HUDEP-2 (cell line): ENCODE data around the gene FUOM.
"Not testable (repeated sequence)": the region's sequence is repeated elsewhere in the genome, so short reads cannot be mapped to it uniquely, and the experiment has no call there.

Experiments
- DNase-seq, 76 experiments: peaks; one replicate each; lab custom pipeline; 2025; ENCODE audit not compliant: unreplicated experiment in 76 of 76; lab: John Stamatoyannopoulos, UW

Gene FUOM

DNA sequence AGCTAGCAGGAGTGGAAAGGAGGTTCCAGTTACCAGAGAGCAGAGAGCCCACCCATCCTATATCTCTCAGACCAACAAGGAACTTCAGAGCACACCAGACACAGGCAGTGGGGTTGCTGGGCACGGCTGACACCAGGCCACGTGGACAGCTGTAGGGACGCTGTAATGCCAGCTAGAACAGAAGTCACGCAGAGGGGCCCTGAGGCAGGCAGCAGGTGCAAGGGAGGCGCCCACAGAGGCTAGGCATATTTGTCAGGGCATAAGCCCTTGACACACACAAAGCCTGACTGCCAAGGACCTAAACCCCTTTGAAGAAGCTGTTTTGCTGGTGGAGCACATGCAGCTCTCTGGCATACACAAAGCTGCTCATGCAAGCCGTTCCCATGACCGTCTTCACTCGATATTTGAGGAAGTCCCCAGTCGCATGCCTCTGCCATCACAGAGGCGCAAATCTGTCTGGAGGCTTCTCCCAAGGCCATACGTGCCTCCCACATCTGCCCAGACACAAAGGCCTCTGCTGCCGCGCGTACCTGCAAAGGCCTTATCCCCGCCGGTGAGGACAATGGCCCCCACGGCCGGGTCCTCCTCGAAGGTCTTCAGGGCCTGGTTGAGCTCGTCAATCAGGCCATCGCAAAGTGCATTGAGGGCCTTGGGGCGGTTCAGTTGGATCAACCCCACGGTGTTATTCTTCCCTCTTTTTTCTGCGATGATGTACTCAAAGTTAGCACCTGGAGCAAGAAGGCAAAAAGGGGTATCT is 12.4 kb upstream of the FUOM start:
- DNase-seq, result no peak

- DNase-seq, result no peak
Observed at GRCh38 chr10:133368153-133368552, 10.3 kb upstream of the FUOM start.

- DNase-seq, result not testable (repeated sequence)
Observed at GRCh38 chr10:133367461-133367860, 9.6 kb upstream of the FUOM start.

DNA sequence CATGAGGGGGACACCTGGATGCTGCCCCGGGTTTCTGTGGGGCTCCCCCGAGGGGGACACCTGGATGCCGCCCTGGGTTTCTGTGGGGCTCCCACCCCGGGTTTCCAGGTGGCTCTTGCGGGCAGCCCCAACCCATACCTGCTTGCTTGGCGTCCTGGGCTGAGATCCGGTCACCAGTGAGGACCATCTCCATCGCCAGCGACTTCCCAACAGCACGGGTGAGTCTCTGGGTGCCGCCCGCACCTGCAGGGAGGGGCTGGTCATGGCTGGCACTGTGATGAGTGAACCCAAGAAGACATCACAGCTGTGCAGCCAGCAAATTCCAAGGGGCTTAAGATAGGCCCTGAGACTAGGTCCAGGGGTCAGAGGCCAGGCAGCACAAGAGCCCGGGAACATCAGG is 8.9 kb upstream of the FUOM start:
- DNase-seq, result no peak

GRCh38 chr10:133366130-133366478 is 8.3 kb upstream of the FUOM start:
- no peak for DNase-seq

GRCh38 chr10:133365461-133366129 is 7.8 kb upstream of the FUOM start:
- no peak for DNase-seq

GRCh38 chr10:133364645-133365431 is 7.0 kb upstream of the FUOM start:
- DNase-seq, result no peak

GRCh38 chr10:133362846-133363245 is 5.0 kb upstream of the FUOM start:
- DNase-seq, result no peak

- no peak for DNase-seq
Observed at GRCh38 chr10:133361773-133362441, 4.1 kb upstream of the FUOM start.

DNA sequence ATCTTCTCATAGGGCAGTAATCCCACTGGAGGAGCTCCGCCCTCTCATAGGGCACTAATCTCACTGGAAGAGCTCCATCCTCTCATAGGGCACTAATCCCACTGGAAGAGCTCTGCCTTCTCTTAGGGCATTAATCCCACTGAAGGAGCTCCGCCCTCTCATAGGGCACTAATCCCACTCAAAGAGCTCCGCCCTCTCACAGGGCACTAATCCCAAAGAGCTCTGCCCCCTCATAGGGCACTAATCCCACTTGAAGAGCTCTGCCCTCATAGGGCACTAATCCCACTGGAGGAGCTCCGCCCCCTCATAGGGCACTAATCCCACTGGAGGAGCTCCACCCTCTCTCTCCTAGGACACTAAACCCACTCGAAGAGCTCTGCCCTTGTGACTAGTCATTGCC is 3.4 kb upstream of the FUOM start:
- DNase-seq, result no peak

- DNase-seq, result peak in 66 of 76 experiments; percentile 3 to 80 (median 54)
Observed at GRCh38 chr10:133359972-133360610, 2.3 kb upstream of the FUOM start.

DNA sequence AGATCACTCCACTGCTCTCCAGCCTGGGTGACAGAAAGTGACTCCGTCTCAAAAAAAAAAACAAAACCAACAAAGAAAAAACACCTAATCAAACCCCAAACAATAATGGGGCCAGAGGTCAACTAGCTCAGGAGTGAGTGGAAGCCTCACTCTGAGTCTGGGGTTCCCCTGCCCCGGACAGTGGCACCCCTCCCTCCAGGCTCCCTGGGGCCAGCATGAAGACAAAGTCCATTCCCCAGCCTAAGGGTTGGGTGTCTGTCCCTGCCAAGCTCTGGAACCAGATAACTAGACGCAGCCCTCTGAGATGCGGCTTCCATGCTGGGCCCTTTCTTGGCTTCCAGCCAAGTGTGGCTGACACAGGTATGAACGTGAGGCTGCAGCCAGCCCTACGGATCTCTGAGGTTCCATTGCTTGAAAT is 1.7 kb upstream of the FUOM start:
- peak in 68 of 76 experiments; percentile 7 to 80 (median 55) for DNase-seq

- DNase-seq, result no peak
Observed at GRCh38 chr10:133358925-133359310, 1.1 kb upstream of the FUOM start.

DNA sequence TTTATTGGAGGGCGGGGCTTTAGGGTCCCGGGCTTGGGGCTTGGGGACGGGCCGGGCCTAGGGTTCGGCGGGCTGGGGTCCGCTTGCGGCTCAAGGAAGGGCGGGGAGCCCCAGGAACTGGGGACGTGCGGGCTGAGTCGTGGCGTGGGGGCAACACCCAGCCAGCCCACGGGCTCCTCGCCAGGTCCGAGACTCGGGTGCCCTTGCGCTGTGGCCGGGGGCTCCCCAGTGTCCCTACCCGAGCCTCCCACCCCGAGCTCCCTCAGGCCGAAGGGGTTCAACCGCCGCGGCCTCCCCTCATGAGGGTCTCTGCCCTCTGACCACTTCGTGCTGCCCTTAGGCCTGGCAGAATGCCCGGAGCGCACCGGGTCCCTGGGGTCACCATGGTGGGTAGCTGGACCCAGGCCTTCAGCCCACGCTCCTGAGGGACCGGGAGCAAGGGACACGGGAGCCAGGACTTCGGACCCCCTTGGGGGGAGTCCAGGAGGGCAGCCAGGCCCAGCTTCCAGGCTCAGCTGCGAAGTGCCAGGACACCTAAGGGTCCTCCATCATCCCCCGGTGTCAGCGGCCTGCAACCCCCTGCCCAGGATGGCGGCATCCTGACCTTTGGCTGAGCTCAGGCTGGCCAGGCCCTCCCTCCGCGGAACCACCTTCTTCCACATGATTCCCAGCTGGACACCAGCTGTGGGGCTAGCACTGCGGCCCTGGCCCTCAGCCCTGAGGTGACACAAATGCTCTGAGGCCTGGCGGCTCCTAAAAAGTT is 524 bp upstream of the FUOM start:
- DNase-seq, result no peak

GRCh38 chr10:133356549-133357284 is 1.1 kb downstream of the FUOM start:
- DNase-seq, result peak in 1 of 76 experiments; percentile 43

- no peak for DNase-seq
Observed at GRCh38 chr10:133355991-133356390, 1.8 kb downstream of the FUOM start.

DNA sequence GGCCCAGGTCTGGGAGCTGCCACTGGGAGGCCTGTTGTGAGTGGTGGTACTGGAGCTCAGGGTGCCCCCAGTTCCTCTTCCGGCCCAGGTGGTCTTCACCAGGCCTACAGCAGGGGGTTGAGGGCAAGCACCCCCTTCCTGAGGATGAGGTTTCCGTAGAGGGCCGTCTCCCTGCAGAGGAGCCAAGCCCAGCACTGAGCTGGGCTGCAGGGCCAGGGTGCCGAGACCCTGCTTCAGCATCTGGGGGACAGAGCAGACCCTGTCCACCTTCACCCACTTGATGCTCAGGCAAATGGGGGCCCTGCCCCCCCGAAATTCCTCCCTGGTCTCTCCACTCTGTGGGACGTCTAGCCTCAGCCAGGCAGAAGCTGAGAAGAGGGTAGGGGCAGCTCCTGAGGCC is 2.6 kb downstream of the FUOM start:
- no peak for DNase-seq

GRCh38 chr10:133354672-133355240 is 3.1 kb downstream of the FUOM start:
- no peak for DNase-seq
